ENCODE results near the gene TMA7.
"Not testable (repeated sequence)": the region's sequence is repeated elsewhere in the genome, so short reads cannot be mapped to it uniquely, and the experiment has no call there.

TMA7 gene

GRCh38 chr3:48468329-48468731 lies 28.3 kb downstream of the TMA7 start:
- DNase-seq (ENCODE audit: low read depth in 2 of 2): no peak

DNA sequence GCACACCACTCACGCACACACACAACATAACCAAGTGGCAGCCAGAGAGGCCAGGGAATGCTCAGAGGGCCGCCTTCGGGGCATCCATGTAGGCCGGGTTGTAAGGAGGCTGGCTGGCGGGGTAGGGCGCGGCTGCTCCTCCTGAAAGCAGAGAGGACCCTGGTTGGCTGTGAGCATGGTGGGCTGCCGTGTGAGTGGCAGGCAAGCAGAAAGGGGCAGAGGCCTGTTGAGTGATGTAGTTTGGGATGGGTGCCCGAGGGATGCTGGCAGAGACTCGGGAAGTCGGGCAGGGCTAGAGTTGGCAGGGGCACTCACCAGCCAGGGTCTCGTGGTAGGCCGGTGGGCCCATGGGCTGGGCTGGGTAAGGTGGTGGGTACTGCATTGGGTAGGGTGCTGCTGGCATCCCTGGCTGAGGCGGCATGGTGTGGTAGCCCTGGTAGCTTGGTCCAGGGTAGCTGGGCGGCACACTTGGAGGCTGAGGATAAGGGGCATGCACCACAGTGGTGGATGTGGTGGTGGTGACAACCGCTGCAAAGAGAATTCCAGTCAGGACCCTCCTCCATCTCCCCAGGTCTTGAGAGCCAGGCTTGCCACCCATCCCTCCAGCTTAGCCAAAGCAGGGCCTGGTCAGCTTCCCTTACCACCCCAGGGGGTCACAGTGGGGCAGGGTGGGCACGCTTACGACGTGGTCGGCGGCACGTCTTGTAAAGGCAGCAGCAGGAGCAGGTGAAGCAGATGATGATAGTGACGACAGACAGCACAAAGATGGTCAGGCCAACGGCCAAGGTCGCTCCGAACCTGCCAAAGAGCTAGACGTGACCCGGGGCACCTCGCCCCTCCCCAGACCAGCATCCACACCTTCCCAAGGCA lies 29.2 kb downstream of the TMA7 start:
- no peak for DNase-seq (ENCODE audit: low read depth in 2 of 2)

- DNase-seq (ENCODE audit: low read depth in 2 of 2): no peak
Measured at GRCh38 chr3:48470286-48470685, 30.2 kb downstream of the TMA7 start.

GRCh38 chr3:48472673-48472922 lies 32.5 kb downstream of the TMA7 start:
- DNase-seq (ENCODE audit: low read depth in 2 of 2): no peak

DNA sequence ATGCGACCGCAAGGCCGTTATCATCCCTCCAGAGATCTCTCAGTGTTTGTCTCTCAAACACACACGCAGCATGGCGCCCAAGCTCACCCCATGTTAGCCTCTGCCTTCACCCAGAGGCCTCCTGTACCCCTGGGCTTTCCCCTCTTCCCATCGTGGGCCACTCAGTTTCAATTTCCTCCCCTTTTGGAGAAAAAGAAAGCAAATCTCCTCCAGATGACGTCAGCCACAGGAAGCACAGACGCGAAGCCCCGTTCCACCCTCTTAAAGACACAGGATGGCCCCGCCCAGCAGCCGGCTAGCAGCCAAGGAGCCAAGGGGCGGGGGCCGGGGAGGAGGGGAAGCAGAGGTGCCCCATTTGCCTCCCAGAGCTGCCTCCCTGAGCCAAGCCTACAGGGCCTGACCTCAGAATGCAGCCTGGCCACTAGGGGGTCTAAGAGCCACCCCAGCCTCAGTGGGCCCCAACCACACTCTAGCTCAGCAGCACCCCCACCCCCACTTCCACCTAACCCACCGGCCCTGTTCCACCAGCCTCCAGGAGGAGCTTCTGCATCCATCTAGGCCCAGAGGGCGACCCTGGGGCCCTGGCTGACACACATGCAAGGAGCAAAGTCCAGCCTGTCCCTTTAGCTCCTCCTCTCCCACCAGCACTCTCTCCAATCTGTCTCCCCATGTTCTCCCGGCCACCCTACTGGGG lies 33.0 kb downstream of the TMA7 start:
- DNase-seq (ENCODE audit: low read depth in 2 of 2): peak; percentile 88 to 96

DNA sequence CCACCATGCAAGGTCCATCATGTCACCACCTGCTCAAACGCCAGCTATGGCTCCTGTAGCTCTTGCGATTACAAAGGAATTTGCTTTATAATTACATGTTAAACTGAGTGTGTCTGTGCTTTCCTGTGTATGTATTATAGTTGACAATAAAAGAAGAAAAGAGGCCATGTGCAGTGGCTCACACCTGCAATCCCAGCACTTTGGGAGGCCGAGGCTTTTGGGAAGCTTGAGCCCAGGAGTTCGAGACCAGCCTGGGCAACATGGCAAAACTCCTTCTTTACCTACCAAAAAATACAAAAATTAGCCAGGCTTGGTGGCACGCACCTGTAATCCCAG lies 33.5 kb downstream of the TMA7 start:
- DNase-seq (ENCODE audit: low read depth in 2 of 2): no peak

DNA sequence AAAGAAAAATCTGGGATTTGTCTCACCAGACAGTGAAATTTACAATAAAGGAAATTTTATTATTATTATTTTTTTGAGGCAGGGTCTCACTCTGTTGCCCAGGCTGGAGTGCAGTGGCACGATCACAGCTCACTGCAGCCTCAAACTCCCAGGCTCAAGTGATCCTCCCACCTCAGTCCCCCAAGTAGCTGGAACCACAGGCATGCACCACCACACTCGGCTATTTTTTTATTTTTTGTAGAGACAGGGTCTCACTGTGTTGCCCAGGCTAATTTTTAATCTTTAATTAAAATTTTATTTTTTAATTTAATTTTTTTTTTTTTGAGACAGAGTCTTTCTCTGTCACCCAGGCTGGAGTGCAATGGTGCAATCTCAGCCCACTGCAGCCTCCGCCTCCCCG lies 34.0 kb downstream of the TMA7 start:
- not testable (repeated sequence) for DNase-seq (ENCODE audit: low read depth in 2 of 2)

DNA sequence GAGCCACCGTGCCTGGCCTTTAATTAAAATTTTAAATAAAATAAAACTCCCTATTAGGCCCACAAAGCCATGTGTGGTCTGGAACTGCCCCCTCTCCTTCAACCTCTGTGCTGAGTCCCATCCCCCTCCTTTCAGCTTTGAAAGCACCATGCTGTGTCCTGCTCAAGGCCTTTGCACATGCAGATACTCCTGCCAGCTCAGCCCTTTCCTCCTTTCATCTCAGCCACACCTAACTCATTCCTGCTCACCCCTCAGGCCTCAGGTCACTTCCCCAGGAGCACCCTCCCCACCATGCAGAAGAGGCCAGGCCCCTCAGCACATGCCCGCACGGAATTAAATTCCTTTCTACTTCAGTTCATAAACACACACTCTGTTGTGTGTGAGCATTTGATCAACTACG lies 34.6 kb downstream of the TMA7 start:
- DNase-seq (ENCODE audit: low read depth in 2 of 2): no peak

DNA sequence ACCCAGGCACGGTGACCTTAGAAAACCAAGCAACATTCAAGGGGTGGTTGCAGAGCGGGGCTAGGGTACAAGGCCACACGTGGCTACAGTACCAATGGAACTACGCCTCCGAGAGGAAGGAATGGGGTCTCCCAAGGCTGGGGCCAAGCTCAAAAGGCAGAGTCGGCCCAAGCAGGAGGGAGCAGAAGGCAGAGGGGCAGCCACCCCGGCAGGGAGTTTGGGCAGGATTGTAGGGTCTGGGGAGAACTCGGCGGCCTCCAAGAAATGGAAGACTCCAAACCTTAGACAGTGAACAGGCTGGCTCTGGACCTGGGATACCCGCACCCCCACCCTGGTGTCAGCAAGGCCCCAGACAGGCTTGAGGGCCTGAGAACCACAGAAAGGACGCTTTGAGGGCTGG lies 35.1 kb downstream of the TMA7 start:
- DNase-seq (ENCODE audit: low read depth in 2 of 2): no peak

DNA sequence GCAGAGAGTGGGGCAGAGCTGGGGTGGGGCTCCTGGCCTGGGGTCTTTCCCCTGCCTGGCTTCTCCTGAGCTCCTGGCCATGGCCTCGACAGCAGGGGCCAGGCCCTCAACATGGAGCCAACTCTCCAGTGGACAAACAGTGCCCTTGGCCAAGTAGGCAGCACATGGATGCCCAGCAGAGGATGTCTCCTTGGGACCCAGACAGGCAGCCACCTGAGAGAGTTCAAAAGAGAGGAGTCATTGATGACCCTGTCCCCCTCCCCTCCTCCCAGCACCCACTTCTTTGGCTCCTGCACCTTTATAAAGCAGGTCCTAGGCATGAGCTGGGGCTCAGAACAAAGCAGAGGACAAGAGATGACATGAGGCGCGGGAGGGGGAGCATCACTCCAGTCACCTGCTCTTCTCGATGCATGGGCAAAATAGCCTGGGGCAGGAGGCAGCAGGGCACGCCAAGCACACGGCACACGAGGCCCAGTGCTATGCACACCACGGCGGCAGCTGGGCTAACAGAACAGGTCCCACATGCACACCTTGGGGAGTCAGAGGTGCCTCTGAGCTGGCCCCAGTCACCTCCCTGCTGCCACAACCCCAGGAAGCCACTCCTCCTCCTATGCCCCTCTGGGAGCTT lies 36.5 kb downstream of the TMA7 start:
- no peak for DNase-seq (ENCODE audit: low read depth in 2 of 2)

GRCh38 chr3:48477959-48478520 lies 38.0 kb downstream of the TMA7 start:
- no peak for DNase-seq (ENCODE audit: low read depth in 2 of 2)

- no peak for DNase-seq (ENCODE audit: low read depth in 2 of 2)
Measured at GRCh38 chr3:48478626-48479555, 38.8 kb downstream of the TMA7 start.

DNA sequence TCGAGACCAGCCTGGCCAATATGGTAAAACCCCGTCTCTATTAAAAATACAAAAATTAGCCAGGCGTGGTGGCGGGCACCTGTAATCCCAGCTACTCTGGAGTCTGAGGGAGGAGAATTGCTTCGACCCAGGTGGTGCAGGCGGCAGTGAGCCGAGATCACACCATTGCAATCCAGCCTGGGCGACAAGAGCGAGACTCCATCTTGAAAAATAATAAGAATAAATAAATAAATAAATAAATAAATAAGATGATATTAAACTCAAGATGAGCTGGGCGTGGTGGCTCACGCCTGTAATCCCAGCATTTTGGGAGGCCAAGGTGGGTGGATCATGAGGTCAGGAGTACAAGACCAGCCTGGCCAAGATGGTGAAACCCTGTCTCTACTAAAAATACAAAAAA lies 40.8 kb downstream of the TMA7 start:
- DNase-seq (ENCODE audit: low read depth in 2 of 2): not testable (repeated sequence)

DNA sequence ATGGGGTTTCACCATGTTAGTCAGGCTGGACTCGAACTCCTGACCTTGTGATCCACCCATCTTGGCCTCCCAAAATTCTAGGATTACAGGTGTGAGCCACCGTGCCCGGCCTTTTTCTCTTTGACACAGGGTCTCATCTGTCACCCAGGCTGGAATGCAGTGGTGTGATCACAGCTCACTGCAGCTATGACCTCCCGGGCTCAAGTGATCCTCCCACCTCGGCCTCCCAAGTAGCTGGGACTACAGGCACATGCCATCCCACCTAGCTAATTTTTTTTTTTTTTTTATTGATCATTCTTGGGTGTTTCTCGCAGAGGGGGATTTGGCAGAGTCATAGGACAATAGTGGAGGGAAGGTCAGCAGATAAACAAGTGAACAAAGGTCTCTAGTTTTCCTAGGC lies 42.8 kb downstream of the TMA7 start:
- DNase-seq (ENCODE audit: low read depth in 2 of 2): not testable (repeated sequence)

GRCh38 chr3:48486952-48487351 lies 46.9 kb downstream of the TMA7 start:
- no peak for DNase-seq (ENCODE audit: low read depth in 2 of 2)

DNA sequence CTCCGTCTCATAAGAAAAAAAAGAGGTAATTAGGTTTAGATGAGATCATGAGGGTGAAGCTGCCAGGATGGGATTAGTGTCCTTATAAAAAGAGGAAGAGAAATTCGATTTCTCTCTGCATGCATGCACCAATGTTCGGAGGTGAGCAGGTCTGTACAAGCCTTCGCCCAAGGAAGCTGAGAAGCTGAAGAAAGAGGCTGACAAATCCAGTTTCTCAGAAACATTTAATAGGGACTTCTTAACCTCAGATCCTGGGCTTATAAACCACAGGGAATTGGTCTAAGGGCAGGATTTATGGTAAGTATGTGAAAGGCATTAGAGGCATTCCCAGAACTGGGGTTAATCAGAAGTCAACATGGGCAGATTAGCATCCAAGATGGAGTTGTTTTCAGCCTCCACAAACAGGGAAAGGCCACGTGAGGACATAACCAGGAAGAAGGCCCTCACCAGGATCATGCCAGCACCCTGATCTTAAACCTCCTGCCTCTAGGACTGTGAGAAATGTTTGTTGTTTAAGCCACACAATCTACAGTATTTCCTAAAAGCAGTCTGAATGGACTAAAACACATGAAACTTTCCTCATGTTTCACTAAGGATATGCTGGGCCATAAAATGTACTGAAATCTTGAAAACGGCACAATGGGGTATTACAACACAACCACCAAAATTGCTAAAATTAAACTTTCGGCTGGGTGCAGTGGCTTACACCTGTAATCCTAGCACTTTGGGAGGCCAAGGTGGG lies 52.6 kb downstream of the TMA7 start:
- DNase-seq (ENCODE audit: low read depth in 2 of 2): no peak

DNA sequence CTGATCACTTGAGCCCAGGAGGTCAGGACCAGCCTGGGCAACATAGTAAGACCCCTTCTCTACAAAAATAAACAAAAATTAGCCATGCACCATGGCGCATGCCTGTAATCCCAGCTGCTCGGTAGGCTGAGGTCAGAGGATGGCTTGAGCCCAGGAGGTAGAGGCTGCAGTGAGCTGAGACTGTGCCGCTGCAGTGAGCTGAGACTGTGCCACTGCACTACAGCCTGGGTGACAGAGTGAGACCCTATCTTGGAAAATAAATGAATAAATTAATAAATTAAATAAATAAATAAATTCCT lies 53.1 kb downstream of the TMA7 start:
- DNase-seq (ENCODE audit: low read depth in 2 of 2): no peak
